Measurements from ENCODE around the gene ZNF519. TPM values are rescaled to one million over a fixed set of nuclear protein-coding genes. Genes with fewer than 3 reads are reported as not detected.
A peak's percentile ranks its signal among the peaks of the same experiment; 100 is the strongest.
"Not testable (repeated sequence)": the region's sequence is repeated elsewhere in the genome, so short reads cannot be mapped to it uniquely, and the experiment has no call there.

Gene ZNF519
- total RNA-seq, 1 donor from 2014 or later: 5.2 TPM

- H3K27me3 Mint-ChIP-seq (ENCODE audit: unreplicated experiment); H3K4me3 Mint-ChIP-seq (ENCODE audit: unreplicated experiment); H3K36me3 Mint-ChIP-seq (ENCODE audit: unreplicated experiment); H3K27ac Mint-ChIP-seq (ENCODE audit: unreplicated experiment); H3K9me3 Mint-ChIP-seq (ENCODE audit: unreplicated experiment); H3K4me1 Mint-ChIP-seq (ENCODE audit: unreplicated experiment); DNase-seq (ENCODE audit: extremely low spot score, unreplicated experiment): not testable (repeated sequence)
Observed at GRCh38 chr18:14145581-14146338, 13.5 kb upstream of the ZNF519 start.

- DNase-seq (ENCODE audit: extremely low spot score, unreplicated experiment); H3K27ac Mint-ChIP-seq (ENCODE audit: unreplicated experiment); H3K9me3 Mint-ChIP-seq (ENCODE audit: unreplicated experiment); H3K4me1 Mint-ChIP-seq (ENCODE audit: unreplicated experiment); H3K4me3 Mint-ChIP-seq (ENCODE audit: unreplicated experiment); H3K27me3 Mint-ChIP-seq (ENCODE audit: unreplicated experiment); H3K36me3 Mint-ChIP-seq (ENCODE audit: unreplicated experiment): not testable (repeated sequence)
Observed at GRCh38 chr18:14145021-14145420, 12.8 kb upstream of the ZNF519 start.

- DNase-seq (ENCODE audit: extremely low spot score, unreplicated experiment): no peak
- no peak for TF ChIP-seq CTCF (IDR thresholded peaks at IDR 0.05)
- no peak overlapping the region for H3K4me3 Mint-ChIP-seq (ENCODE audit: unreplicated experiment)
- no peaks in the 10 kb centered on the region for H3K4me1 Mint-ChIP-seq (ENCODE audit: unreplicated experiment)
- H3K27me3 Mint-ChIP-seq (ENCODE audit: unreplicated experiment): no peaks in the 10 kb centered on the region
- no peak overlapping the region for H3K27ac Mint-ChIP-seq (ENCODE audit: unreplicated experiment)
- H3K9me3 Mint-ChIP-seq (ENCODE audit: unreplicated experiment): no peaks in the 10 kb centered on the region
- H3K36me3 Mint-ChIP-seq (ENCODE audit: unreplicated experiment): no peaks in the 10 kb centered on the region
Observed at GRCh38 chr18:14144628-14144895, 12.3 kb upstream of the ZNF519 start.

- H3K27ac Mint-ChIP-seq (ENCODE audit: unreplicated experiment); H3K27me3 Mint-ChIP-seq (ENCODE audit: unreplicated experiment); DNase-seq (ENCODE audit: extremely low spot score, unreplicated experiment); H3K4me1 Mint-ChIP-seq (ENCODE audit: unreplicated experiment); H3K4me3 Mint-ChIP-seq (ENCODE audit: unreplicated experiment); H3K36me3 Mint-ChIP-seq (ENCODE audit: unreplicated experiment); H3K9me3 Mint-ChIP-seq (ENCODE audit: unreplicated experiment): not testable (repeated sequence)
Observed at GRCh38 chr18:14143871-14144627, 11.8 kb upstream of the ZNF519 start.

- not testable (repeated sequence) for H3K27ac Mint-ChIP-seq (ENCODE audit: unreplicated experiment); H3K27me3 Mint-ChIP-seq (ENCODE audit: unreplicated experiment); H3K4me1 Mint-ChIP-seq (ENCODE audit: unreplicated experiment); H3K4me3 Mint-ChIP-seq (ENCODE audit: unreplicated experiment); H3K36me3 Mint-ChIP-seq (ENCODE audit: unreplicated experiment); H3K9me3 Mint-ChIP-seq (ENCODE audit: unreplicated experiment)
- peak; percentile 85 for DNase-seq (ENCODE audit: extremely low spot score, unreplicated experiment)
Observed at GRCh38 chr18:14143396-14143795, 11.2 kb upstream of the ZNF519 start.

GRCh38 chr18:14142177-14142576, 9.9 kb upstream of the ZNF519 start:
- not testable (repeated sequence) for H3K4me1 Mint-ChIP-seq (ENCODE audit: unreplicated experiment); H3K4me3 Mint-ChIP-seq (ENCODE audit: unreplicated experiment)

GRCh38 chr18:14139583-14139982, 7.3 kb upstream of the ZNF519 start:
- not testable (repeated sequence) for H3K4me3 Mint-ChIP-seq (ENCODE audit: unreplicated experiment); H3K27ac Mint-ChIP-seq (ENCODE audit: unreplicated experiment); DNase-seq (ENCODE audit: extremely low spot score, unreplicated experiment); H3K9me3 Mint-ChIP-seq (ENCODE audit: unreplicated experiment); H3K36me3 Mint-ChIP-seq (ENCODE audit: unreplicated experiment); H3K4me1 Mint-ChIP-seq (ENCODE audit: unreplicated experiment); H3K27me3 Mint-ChIP-seq (ENCODE audit: unreplicated experiment)

More at GRCh38 chr18:14142177-14142576, 9.9 kb upstream of the ZNF519 start:
- H3K27ac Mint-ChIP-seq (ENCODE audit: unreplicated experiment); H3K27me3 Mint-ChIP-seq (ENCODE audit: unreplicated experiment); H3K9me3 Mint-ChIP-seq (ENCODE audit: unreplicated experiment); DNase-seq (ENCODE audit: extremely low spot score, unreplicated experiment); H3K36me3 Mint-ChIP-seq (ENCODE audit: unreplicated experiment): not testable (repeated sequence)

GRCh38 chr18:14137971-14138370, 5.7 kb upstream of the ZNF519 start:
- not testable (repeated sequence) for DNase-seq (ENCODE audit: extremely low spot score, unreplicated experiment); H3K9me3 Mint-ChIP-seq (ENCODE audit: unreplicated experiment); H3K4me1 Mint-ChIP-seq (ENCODE audit: unreplicated experiment); H3K36me3 Mint-ChIP-seq (ENCODE audit: unreplicated experiment); H3K4me3 Mint-ChIP-seq (ENCODE audit: unreplicated experiment); H3K27me3 Mint-ChIP-seq (ENCODE audit: unreplicated experiment); H3K27ac Mint-ChIP-seq (ENCODE audit: unreplicated experiment)

- peaks cover 22% of the 10 kb centered on the region for H3K4me1 Mint-ChIP-seq (ENCODE audit: unreplicated experiment)
- peak overlapping the region; percentile 91 for H3K27ac Mint-ChIP-seq (ENCODE audit: unreplicated experiment)
- not testable (repeated sequence) for H3K9me3 Mint-ChIP-seq (ENCODE audit: unreplicated experiment); H3K27me3 Mint-ChIP-seq (ENCODE audit: unreplicated experiment); DNase-seq (ENCODE audit: extremely low spot score, unreplicated experiment); H3K36me3 Mint-ChIP-seq (ENCODE audit: unreplicated experiment)
- H3K4me3 Mint-ChIP-seq (ENCODE audit: unreplicated experiment): peak overlapping the region; percentile 91
Observed at GRCh38 chr18:14131696-14132270, 452 bp downstream of the ZNF519 start.

- H3K4me3 Mint-ChIP-seq (ENCODE audit: unreplicated experiment): peak overlapping the region; percentile 91
- not testable (repeated sequence) for H3K27ac Mint-ChIP-seq (ENCODE audit: unreplicated experiment); H3K36me3 Mint-ChIP-seq (ENCODE audit: unreplicated experiment); H3K9me3 Mint-ChIP-seq (ENCODE audit: unreplicated experiment); DNase-seq (ENCODE audit: extremely low spot score, unreplicated experiment); H3K27me3 Mint-ChIP-seq (ENCODE audit: unreplicated experiment)
- peaks cover 22% of the 10 kb centered on the region for H3K4me1 Mint-ChIP-seq (ENCODE audit: unreplicated experiment)
Observed at GRCh38 chr18:14130804-14131203, 1.4 kb downstream of the ZNF519 start.
